Kidney (tissue), 14 donors: ENCODE results near the gene POLR1A. TPM values are rescaled to one million over a fixed set of nuclear protein-coding genes. Genes with fewer than 3 reads are reported as not detected.

ENCODE experiments used
- DNase-seq, 5 donors: peaks; one replicate each; pipeline ENCODE4 v3.0.0-alpha.2; 2013 to 2020
- FAIRE-seq: peaks from 2 replicates; lab custom pipeline; 2012; peaks lifted over from hg19 to GRCh38; lab: Jason Lieb, UNC
- H3K27ac ChIP-seq, 2 donors: one replicate each; pipeline ENCODE4 v1.7.0; 2013; ENCODE audit warnings: low read depth in 2 of 2, low read length in 2 of 2, inconsistent platforms in 1 of 2
- H3K27me3 ChIP-seq: one replicate; pipeline ENCODE4 v1.7.1; 2013; ENCODE audit warnings: low read length, inconsistent platforms; ENCODE audit not compliant: control insufficient read depth, insufficient read depth
- H3K36me3 ChIP-seq, 3 donors: one replicate each; pipeline versions ENCODE4 v1.7.0 to v1.7.1; 2013; ENCODE audit warnings: low read length in 3 of 3, control low read depth in 1 of 3, inconsistent platforms in 1 of 3; ENCODE audit not compliant: insufficient read depth in 3 of 3, control insufficient read depth in 2 of 3
- H3K4me1 ChIP-seq, 3 donors: one replicate each; pipeline versions ENCODE4 v1.7.0 to v1.7.1; 2013; ENCODE audit warnings: low read length in 3 of 3, inconsistent platforms in 1 of 3, low read depth in 1 of 3; ENCODE audit not compliant: control insufficient read depth in 2 of 3, insufficient read depth in 2 of 3
- H3K4me3 ChIP-seq, 3 donors: one replicate each; pipeline versions ENCODE4 v1.7.0 to v1.8.1; 2013; ENCODE audit warnings: low read length in 3 of 3, control low read depth in 1 of 3, inconsistent platforms in 1 of 3
- H3K9ac ChIP-seq, 3 donors: one replicate each; pipeline versions ENCODE4 v1.7.0 to v1.7.1; 2013; ENCODE audit warnings: low read length in 3 of 3, control low read depth in 1 of 3, inconsistent platforms in 1 of 3
- H3K9me3 ChIP-seq, 3 donors: one replicate each; pipeline versions ENCODE4 v1.7.0 to v1.7.1; 2013; ENCODE audit warnings: low read length in 3 of 3, control low read depth in 1 of 3, inconsistent platforms in 1 of 3; ENCODE audit not compliant: control insufficient read depth in 2 of 3, insufficient read depth in 1 of 3
- intact Hi-C: fragments of 100-400 bp; cut with DNase I; formaldehyde crosslinking; loops from one replicate; pipeline ENCODE4 v1.11.1; 2022
- polyA plus RNA-seq: library from polyadenylated mRNA; stranded (reverse); fragments of 350-450 nt; fragmentation: Illumina TruSeq; extraction: RNeasy Lipid Tissue Mini Kit (QIAGEN cat#74804); gene quantifications from one replicate; pipeline ENCODE4 v1.2.3, GENCODE V29; 2014; ENCODE audit warnings: low read depth, low replicate concordance; ENCODE audit not compliant: insufficient read depth
- total RNA-seq: library from RNA; stranded (reverse); fragmentation: NEBNext Ultra II Directional; extraction: Animal tissue kit (Norgen Biotek cat#: 25700); gene quantifications from one replicate; pipeline ENCODE4 v1.2.1, GENCODE V29; 2021
- TF ChIP-seq, protein P1 (sequence below): IDR thresholded peaks from 3 replicates; pipeline ENCODE4 v1.5.1; 2012; ENCODE audit warnings: mild to moderate bottlenecking, moderate library complexity, borderline replicate concordance; ENCODE audit not compliant: insufficient read depth; ENCODE audit errors: extremely low read depth
- donor health status: control.
- donor health status: control.
- donor health status: control.
- donor health status: control.
- donor health status: control.
- donor health status: DM: yes; HTN: yes; CAD: no.
- donor health status: Normal renal cell carcinoma (clear cell type).

Gene POLR1A
- total and polyA plus RNA-seq, 2 donors from 2014 or later: 3.4 to 33.7 TPM

DNA sequence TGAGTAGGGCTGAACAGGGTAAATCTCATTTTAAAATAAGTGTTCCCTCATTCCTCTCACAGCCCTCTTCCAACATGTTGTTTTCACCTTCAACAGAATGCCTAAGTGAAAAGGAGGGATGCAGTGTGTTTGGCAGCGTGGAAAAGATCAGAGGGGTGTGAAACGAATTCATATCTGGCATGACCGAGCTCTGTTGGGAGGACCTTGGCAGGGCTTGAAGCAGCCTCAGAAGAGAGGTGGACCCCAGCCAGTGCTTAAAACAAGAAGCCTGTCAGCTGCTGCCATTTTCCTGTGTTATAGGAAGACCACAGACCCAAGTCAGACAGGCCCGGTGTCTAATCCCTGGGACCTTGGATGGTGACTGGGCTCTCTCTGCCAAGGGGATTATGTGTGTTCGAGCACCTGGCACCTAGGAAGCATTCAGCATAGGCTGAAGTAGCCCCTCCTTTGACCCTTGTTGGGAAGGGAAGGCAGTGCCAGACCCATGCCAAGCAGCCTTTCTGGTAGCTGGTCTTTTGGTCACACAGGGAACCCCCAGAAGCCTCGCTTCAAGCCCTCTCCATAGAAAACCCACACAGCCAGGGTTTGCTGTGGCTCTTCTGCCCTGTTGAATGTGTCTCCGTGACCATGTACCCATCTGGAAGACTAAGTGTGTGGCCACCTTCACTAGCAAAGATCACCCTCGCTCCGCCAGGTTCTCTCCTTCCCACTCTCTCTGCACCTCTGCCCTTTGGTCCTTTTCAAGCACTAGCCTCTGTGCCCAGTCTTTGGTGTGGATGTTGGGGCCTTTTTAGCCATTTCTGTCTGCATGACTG lies 129.4 kb downstream of the POLR1A start:
- H3K4me1 ChIP-seq: no peaks in the 10 kb centered on the region
- no peaks in the 10 kb centered on the region for H3K27me3 ChIP-seq
- FAIRE-seq (no peak), DNase-seq (no peak)
- intact Hi-C loops: no loop called here
- H3K27ac ChIP-seq: no peak overlapping the region
- TF ChIP-seq, protein P1, sequence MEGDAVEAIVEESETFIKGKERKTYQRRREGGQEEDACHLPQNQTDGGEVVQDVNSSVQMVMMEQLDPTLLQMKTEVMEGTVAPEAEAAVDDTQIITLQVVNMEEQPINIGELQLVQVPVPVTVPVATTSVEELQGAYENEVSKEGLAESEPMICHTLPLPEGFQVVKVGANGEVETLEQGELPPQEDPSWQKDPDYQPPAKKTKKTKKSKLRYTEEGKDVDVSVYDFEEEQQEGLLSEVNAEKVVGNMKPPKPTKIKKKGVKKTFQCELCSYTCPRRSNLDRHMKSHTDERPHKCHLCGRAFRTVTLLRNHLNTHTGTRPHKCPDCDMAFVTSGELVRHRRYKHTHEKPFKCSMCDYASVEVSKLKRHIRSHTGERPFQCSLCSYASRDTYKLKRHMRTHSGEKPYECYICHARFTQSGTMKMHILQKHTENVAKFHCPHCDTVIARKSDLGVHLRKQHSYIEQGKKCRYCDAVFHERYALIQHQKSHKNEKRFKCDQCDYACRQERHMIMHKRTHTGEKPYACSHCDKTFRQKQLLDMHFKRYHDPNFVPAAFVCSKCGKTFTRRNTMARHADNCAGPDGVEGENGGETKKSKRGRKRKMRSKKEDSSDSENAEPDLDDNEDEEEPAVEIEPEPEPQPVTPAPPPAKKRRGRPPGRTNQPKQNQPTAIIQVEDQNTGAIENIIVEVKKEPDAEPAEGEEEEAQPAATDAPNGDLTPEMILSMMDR: no peak
- no peak overlapping the region for H3K4me3 ChIP-seq
- no peaks in the 10 kb centered on the region for H3K9me3 ChIP-seq
- no peak overlapping the region for H3K9ac ChIP-seq
- H3K36me3 ChIP-seq: no peaks in the 10 kb centered on the region

DNA sequence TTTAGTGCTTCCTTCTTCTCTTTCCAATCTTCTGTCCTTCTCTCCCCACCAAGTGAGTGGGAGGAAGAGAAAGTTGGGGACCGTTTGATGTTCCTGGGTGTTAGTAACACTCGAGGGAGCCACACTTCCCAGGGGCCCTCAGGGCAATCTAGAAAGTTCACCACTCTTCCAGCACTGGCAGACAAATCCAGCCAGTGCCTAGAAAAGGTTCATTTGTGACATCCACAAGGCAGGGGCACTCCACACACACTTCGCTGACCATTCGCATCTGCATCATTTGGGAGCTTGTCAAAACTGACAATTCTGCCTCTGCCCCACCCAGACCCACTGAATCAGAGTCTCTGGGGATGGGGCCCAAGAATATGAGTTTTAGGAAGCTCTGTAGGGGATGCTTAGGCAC lies 130.1 kb downstream of the POLR1A start:
- Histone ChIP-seq H3K9ac (no peak overlapping the region), H3K4me1 (no peaks in the 10 kb centered on the region), H3K27ac (no peak overlapping the region), H3K36me3 (no peaks in the 10 kb centered on the region), H3K9me3 (no peaks in the 10 kb centered on the region), H3K27me3 (no peaks in the 10 kb centered on the region), H3K4me3 (no peak overlapping the region)
- intact Hi-C loops: no loop called here
- TF ChIP-seq, protein P1: no peak
- DNase-seq (no peak), FAIRE-seq (no peak)

DNA sequence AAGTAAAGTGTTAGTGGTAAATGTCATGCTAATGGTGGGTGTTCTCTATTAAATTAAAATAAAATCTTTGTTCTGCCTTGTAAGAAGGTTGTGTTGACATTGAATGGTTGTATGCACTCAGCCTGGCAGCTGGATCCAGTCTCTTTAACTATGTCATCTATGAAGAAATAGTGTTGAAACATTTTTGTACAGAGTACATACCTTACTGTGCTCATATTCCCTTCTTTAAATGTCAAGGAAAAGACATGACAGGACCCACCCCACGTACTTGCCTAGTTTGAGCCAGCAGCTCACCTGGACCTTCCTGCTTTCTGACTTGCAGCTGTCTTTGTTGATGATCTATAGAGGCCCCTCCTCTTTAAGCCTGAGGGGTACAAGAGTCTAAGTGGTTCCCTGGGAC lies 131.3 kb downstream of the POLR1A start:
- intact Hi-C loops: no loop called here
- DNase-seq (no peak), FAIRE-seq (no peak)
- no peaks in the 10 kb centered on the region for H3K36me3 ChIP-seq
- H3K4me1 ChIP-seq: no peaks in the 10 kb centered on the region
- H3K27me3 ChIP-seq: no peaks in the 10 kb centered on the region
- no peak overlapping the region for H3K4me3 ChIP-seq
- TF ChIP-seq, protein P1: no peak
- H3K27ac ChIP-seq: no peak overlapping the region
- H3K9me3 ChIP-seq: no peaks in the 10 kb centered on the region
- H3K9ac ChIP-seq: no peak overlapping the region
